Measurements from ENCODE around the gene UVRAG. TPM values are rescaled to one million over a fixed set of nuclear protein-coding genes. Genes with fewer than 3 reads are reported as not detected.

Gene UVRAG
- total RNA-seq, 1 donor from 2014 or later: 34.0 TPM

DNA sequence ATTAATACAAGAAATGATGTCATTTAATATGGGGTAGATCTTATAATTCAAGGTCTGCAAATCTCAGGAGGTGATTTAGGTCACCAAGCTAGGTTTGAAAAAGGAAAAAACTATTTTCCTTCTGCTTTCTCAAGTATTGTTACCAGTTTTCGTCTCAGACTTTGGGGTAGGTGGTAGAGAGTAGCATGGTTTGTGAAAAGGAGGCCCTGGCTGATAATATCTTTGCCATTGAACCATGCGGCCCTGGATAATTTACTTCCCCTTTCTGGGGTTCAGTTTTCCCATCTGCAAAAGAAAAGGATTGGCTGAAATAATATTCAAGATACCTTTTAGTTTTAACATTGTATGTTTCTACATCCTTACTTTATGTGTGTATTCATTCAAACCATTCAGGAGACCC is 299.2 kb downstream of the UVRAG start:
- no peaks in the 10 kb centered on the region for H3K79me2 ChIP-seq (ENCODE audit: low read depth)
- peaks cover under 1% of the 10 kb centered on the region for H3K4me1 ChIP-seq
- H3K27ac ChIP-seq: no peak overlapping the region
- Mint-ChIP-seq H3K4me3 (no peak overlapping the region), H3K9me3 (no peaks in the 10 kb centered on the region), H3K27me3 (ENCODE audit: insufficient read depth, low read depth) (no peaks in the 10 kb centered on the region), H3K27ac (no peak overlapping the region), H3K36me3 (peaks cover 5% of the 10 kb centered on the region), H3K4me1 (no peaks in the 10 kb centered on the region)
- no peaks in the 10 kb centered on the region for H3K27me3 ChIP-seq
- H3K9ac ChIP-seq: no peak overlapping the region
- H3K4me3 ChIP-seq: no peak overlapping the region
- H3F3A ChIP-seq (ENCODE audit: low read depth): peaks cover 8% of the 10 kb centered on the region
- H3K36me3 ChIP-seq: no peaks in the 10 kb centered on the region
- no peaks in the 10 kb centered on the region for H3K9me3 ChIP-seq (ENCODE audit: low read depth)
- no peak overlapping the region for H3K4me2 ChIP-seq
- DNase-seq (ENCODE audit: low spot score): no peak
- TF ChIP-seq EZH2 (IDR thresholded peaks at IDR 0.05) (no peak), EZH2phosphoT487 (IDR thresholded peaks at IDR 0.05) (no peak)
- TF ChIP-seq, protein P1, sequence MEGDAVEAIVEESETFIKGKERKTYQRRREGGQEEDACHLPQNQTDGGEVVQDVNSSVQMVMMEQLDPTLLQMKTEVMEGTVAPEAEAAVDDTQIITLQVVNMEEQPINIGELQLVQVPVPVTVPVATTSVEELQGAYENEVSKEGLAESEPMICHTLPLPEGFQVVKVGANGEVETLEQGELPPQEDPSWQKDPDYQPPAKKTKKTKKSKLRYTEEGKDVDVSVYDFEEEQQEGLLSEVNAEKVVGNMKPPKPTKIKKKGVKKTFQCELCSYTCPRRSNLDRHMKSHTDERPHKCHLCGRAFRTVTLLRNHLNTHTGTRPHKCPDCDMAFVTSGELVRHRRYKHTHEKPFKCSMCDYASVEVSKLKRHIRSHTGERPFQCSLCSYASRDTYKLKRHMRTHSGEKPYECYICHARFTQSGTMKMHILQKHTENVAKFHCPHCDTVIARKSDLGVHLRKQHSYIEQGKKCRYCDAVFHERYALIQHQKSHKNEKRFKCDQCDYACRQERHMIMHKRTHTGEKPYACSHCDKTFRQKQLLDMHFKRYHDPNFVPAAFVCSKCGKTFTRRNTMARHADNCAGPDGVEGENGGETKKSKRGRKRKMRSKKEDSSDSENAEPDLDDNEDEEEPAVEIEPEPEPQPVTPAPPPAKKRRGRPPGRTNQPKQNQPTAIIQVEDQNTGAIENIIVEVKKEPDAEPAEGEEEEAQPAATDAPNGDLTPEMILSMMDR (IDR thresholded peaks at IDR 0.05): no peak
- no peak overlapping the region for H2AFZ ChIP-seq (replicated peaks)
- peaks cover 7% of the 10 kb centered on the region for H4K20me1 ChIP-seq (ENCODE audit: low read depth)

DNA sequence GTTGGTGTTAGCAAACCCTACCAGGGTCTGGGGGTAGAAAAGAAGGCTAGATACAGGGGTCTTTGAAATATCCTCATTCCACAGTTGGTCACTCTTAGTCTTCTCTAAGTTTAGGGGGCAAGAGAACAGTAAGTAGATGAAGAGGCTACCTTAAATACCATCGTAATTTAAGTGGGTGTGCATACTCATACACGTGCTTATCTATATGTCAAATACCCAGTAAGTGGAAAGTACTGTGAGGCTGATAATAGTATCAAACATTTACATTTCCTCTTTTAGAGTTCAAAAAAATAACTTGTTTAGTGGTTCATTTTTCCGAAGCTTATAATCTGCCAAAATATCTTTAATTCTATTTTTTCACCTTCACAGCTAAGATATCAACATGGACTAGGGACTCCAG is 300.5 kb downstream of the UVRAG start:
- no peak for TF ChIP-seq EZH2phosphoT487 (IDR thresholded peaks at IDR 0.05)
- no peak for TF ChIP-seq EZH2 (IDR thresholded peaks at IDR 0.05)
- TF ChIP-seq, protein P1 (IDR thresholded peaks at IDR 0.05): no peak
- H3K4me1 Mint-ChIP-seq: no peaks in the 10 kb centered on the region
- Histone ChIP-seq H2AFZ (replicated peaks) (no peak overlapping the region), H3K9me3 (ENCODE audit: low read depth) (no peaks in the 10 kb centered on the region), H3K4me3 (no peak overlapping the region), H3K4me1 (peaks cover 14% of the 10 kb centered on the region), H3K79me2 (ENCODE audit: low read depth) (no peaks in the 10 kb centered on the region), H3K36me3 (no peaks in the 10 kb centered on the region), H3F3A (ENCODE audit: low read depth) (peaks cover 21% of the 10 kb centered on the region), H3K27me3 (no peaks in the 10 kb centered on the region), H3K9ac (no peak overlapping the region), H3K27ac (no peak overlapping the region), H3K4me2 (no peak overlapping the region), H4K20me1 (ENCODE audit: low read depth) (peaks cover 18% of the 10 kb centered on the region)
- no peaks in the 10 kb centered on the region for H3K27me3 Mint-ChIP-seq (ENCODE audit: insufficient read depth, low read depth)
- H3K9me3 Mint-ChIP-seq: no peaks in the 10 kb centered on the region
- DNase-seq (ENCODE audit: low spot score): no peak
- peaks cover 5% of the 10 kb centered on the region for H3K36me3 Mint-ChIP-seq
- H3K4me3 Mint-ChIP-seq: no peak overlapping the region
- no peak overlapping the region for H3K27ac Mint-ChIP-seq

DNA sequence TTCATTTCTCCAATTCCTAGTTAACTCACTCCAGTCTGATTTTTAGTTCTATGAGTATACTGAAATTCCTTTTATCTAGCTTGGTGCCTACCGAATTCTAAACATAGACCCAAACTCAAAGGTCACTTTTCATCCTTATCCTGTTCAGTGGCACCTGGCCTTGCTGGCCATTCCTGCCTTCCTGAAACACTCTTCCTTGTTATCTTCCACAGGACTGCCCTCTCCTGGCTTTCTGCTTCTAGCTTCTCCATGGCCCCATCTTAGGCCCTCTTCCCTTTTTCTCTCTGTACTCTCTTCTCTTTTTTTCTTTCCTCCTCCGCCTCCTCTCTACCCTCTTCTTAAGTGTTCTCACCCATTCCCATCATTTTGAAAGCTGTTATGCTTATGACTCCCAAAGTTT is 304.0 kb downstream of the UVRAG start:
- Histone ChIP-seq H3F3A (ENCODE audit: low read depth) (peaks cover 27% of the 10 kb centered on the region), H3K27me3 (no peaks in the 10 kb centered on the region), H4K20me1 (ENCODE audit: low read depth) (peaks cover 23% of the 10 kb centered on the region), H3K4me1 (peaks cover 28% of the 10 kb centered on the region), H3K79me2 (ENCODE audit: low read depth) (no peaks in the 10 kb centered on the region), H3K27ac (peak overlapping the region; percentile 87), H3K4me3 (no peak overlapping the region), H2AFZ (replicated peaks) (no peak overlapping the region), H3K4me2 (no peak overlapping the region), H3K9ac (no peak overlapping the region), H3K9me3 (ENCODE audit: low read depth) (no peaks in the 10 kb centered on the region), H3K36me3 (no peaks in the 10 kb centered on the region)
- no peak for DNase-seq (ENCODE audit: low spot score)
- Mint-ChIP-seq H3K27me3 (ENCODE audit: insufficient read depth, low read depth) (no peaks in the 10 kb centered on the region), H3K27ac (no peak overlapping the region), H3K4me1 (no peaks in the 10 kb centered on the region), H3K4me3 (no peak overlapping the region), H3K36me3 (peaks cover 5% of the 10 kb centered on the region), H3K9me3 (no peaks in the 10 kb centered on the region)
- TF ChIP-seq, protein P1 (IDR thresholded peaks at IDR 0.05): no peak

Data from neural progenitor cell (in vitro differentiated cells).